Measurements from ENCODE around the gene PLSCR5.

PLSCR5 gene

GRCh38 chr3:146581080-146581601 lies 24.0 kb downstream of the PLSCR5 start:
- Histone ChIP-seq H3K9ac (ENCODE audit: low read depth, low read length) (no peak overlapping the region), H3K27me3 (ENCODE audit: insufficient read depth, low read length, poor library complexity) (no peaks in the 10 kb centered on the region), H3K4me3 (ENCODE audit: low read depth in 1 of 2, low read length in 2 of 2) (no peak overlapping the region), H3K9me3 (ENCODE audit: insufficient read depth, low read length, severe bottlenecking) (no peaks in the 10 kb centered on the region), H3K36me3 (ENCODE audit: insufficient read depth, low read length) (no peaks in the 10 kb centered on the region), H3K4me1 (ENCODE audit: insufficient read depth, low read length) (no peaks in the 10 kb centered on the region), H4K20me1 (ENCODE audit: insufficient read depth, low read length) (no peaks in the 10 kb centered on the region), H3K27ac (ENCODE audit: low read length) (no peak overlapping the region), H3K4me2 (ENCODE audit: insufficient read depth, low read length) (no peak overlapping the region), H3K79me2 (ENCODE audit: insufficient read depth, low read length) (no peaks in the 10 kb centered on the region), H2AFZ (ENCODE audit: low read depth, low read length) (no peak overlapping the region)
- TF ChIP-seq CTCF (IDR thresholded peaks at IDR 0.05; ENCODE audit: borderline replicate concordance, extremely low read depth, low read length, poor library complexity, severe bottlenecking) (no peak), EZH2 (IDR thresholded peaks at IDR 0.05; ENCODE audit: borderline replicate concordance, low read depth, low read length, severe bottlenecking) (no peak)
- DNase-seq = no peak
- no peak for ATAC-seq (ENCODE audit: insufficient read depth, low read depth)

GRCh38 chr3:146577662-146578061 lies 27.5 kb downstream of the PLSCR5 start:
- ATAC-seq (ENCODE audit: insufficient read depth, low read depth) = peak; percentile 62; the same call in 2 of the 3 replicates

GRCh38 chr3:146575636-146576035 lies 29.5 kb downstream of the PLSCR5 start:
- Histone ChIP-seq H3K36me3 (ENCODE audit: insufficient read depth, low read length) (no peaks in the 10 kb centered on the region), H4K20me1 (ENCODE audit: insufficient read depth, low read length) (no peaks in the 10 kb centered on the region), H3K4me1 (ENCODE audit: insufficient read depth, low read length) (no peaks in the 10 kb centered on the region), H3K4me3 (ENCODE audit: low read depth in 1 of 2, low read length in 2 of 2) (no peak overlapping the region), H3K79me2 (ENCODE audit: insufficient read depth, low read length) (no peaks in the 10 kb centered on the region), H2AFZ (ENCODE audit: low read depth, low read length) (no peak overlapping the region), H3K27ac (ENCODE audit: low read length) (no peak overlapping the region), H3K4me2 (ENCODE audit: insufficient read depth, low read length) (no peak overlapping the region), H3K9me3 (ENCODE audit: insufficient read depth, low read length, severe bottlenecking) (no peaks in the 10 kb centered on the region), H3K27me3 (ENCODE audit: insufficient read depth, low read length, poor library complexity) (no peaks in the 10 kb centered on the region), H3K9ac (ENCODE audit: low read depth, low read length) (no peak overlapping the region)
- TF ChIP-seq EZH2 (IDR thresholded peaks at IDR 0.05; ENCODE audit: borderline replicate concordance, low read depth, low read length, severe bottlenecking) (no peak), CTCF (IDR thresholded peaks at IDR 0.05; ENCODE audit: borderline replicate concordance, extremely low read depth, low read length, poor library complexity, severe bottlenecking) (no peak)
- DNase-seq = no peak
- no peak for ATAC-seq (ENCODE audit: insufficient read depth, low read depth)

More at GRCh38 chr3:146577662-146578061, 27.5 kb downstream of the PLSCR5 start:
- Histone ChIP-seq H4K20me1 (ENCODE audit: insufficient read depth, low read length) (no peaks in the 10 kb centered on the region), H3K9me3 (ENCODE audit: insufficient read depth, low read length, severe bottlenecking) (no peaks in the 10 kb centered on the region), H3K9ac (ENCODE audit: low read depth, low read length) (no peak overlapping the region), H2AFZ (ENCODE audit: low read depth, low read length) (no peak overlapping the region), H3K4me1 (ENCODE audit: insufficient read depth, low read length) (no peaks in the 10 kb centered on the region), H3K27me3 (ENCODE audit: insufficient read depth, low read length, poor library complexity) (no peaks in the 10 kb centered on the region), H3K4me3 (ENCODE audit: low read depth in 1 of 2, low read length in 2 of 2) (no peak overlapping the region), H3K27ac (ENCODE audit: low read length) (no peak overlapping the region), H3K79me2 (ENCODE audit: insufficient read depth, low read length) (no peaks in the 10 kb centered on the region), H3K36me3 (ENCODE audit: insufficient read depth, low read length) (no peaks in the 10 kb centered on the region), H3K4me2 (ENCODE audit: insufficient read depth, low read length) (no peak overlapping the region)
- TF ChIP-seq EZH2 (IDR thresholded peaks at IDR 0.05; ENCODE audit: borderline replicate concordance, low read depth, low read length, severe bottlenecking) (no peak), CTCF (IDR thresholded peaks at IDR 0.05; ENCODE audit: borderline replicate concordance, extremely low read depth, low read length, poor library complexity, severe bottlenecking) (peak; percentile 50)
- DNase-seq = peak; percentile 29

Data from DND-41 (cell line).